A549 (cell line): ENCODE results near the gene CCDC127. TPM values are rescaled to one million over a fixed set of nuclear protein-coding genes. Genes with fewer than 3 reads are reported as not detected.

Source experiments
- ATAC-seq, 2 experiments: fragments of 200-7000 bp in 1 of 2; fragments of >200 bp in 1 of 2; cut with Nextera tagmentation in 1 of 2; cut with Tn5 transposase in 1 of 2; 3 replicates each; pipeline versions ENCODE4 v1.8.0 to v1.9.1; 2018 to 2020; ENCODE audit warnings: mild to moderate bottlenecking in 1 of 2, moderate library complexity in 1 of 2
- CTCF ChIA-PET: fragments of 300-600 bp; sonication (Branson Sonifier 250); formaldehyde crosslinking; extraction: SDS; loops from one replicate; lab custom pipeline; 2021; ENCODE audit warnings: antibody characterized with exemption, inconsistent platforms; lab: Yijun Ruan, JAX
- POLR2A ChIA-PET: fragments of 350-600 bp; formaldehyde crosslinking; extraction: SDS; loops from one replicate; lab custom pipeline; 2021; ENCODE audit warnings: antibody characterized with exemption, inconsistent platforms; lab: Yijun Ruan, JAX
- DNase-seq, 2 experiments: peaks; one replicate each; pipeline versions ENCODE4 v3.0.0 to v3.0.0-alpha.2; 2011 to 2016; ENCODE audit warnings: low read depth in 1 of 2, low spot score in 1 of 2
- FAIRE-seq: peaks from 2 replicates; lab custom pipeline; 2011; peaks lifted over from hg19 to GRCh38; lab: Jason Lieb, UNC
- H3K27ac ChIP-seq, 2 experiments: fragments of >200 bp; sonication (Bioruptor Twin); formaldehyde crosslinking; 3 replicates each; pipeline ENCODE4 v1.5.1; 2016 to 2017
- H3K4me1 ChIP-seq: fragments of >200 bp; sonication (Bioruptor Twin); formaldehyde crosslinking; 3 replicates; pipeline ENCODE4 v1.6.1; 2016
- H3K4me2 ChIP-seq: fragments of >200 bp; sonication (Bioruptor Twin); formaldehyde crosslinking; 3 replicates; pipeline ENCODE4 v1.6.1; 2016
- H3K4me3 ChIP-seq: fragments of >200 bp; sonication (Bioruptor Twin); formaldehyde crosslinking; 3 replicates; pipeline ENCODE4 v1.5.1; 2016
- H3K9me3 ChIP-seq: fragments of >200 bp; sonication (Bioruptor Twin); formaldehyde crosslinking; 3 replicates; pipeline ENCODE4 v1.6.1; 2016
- BHLHE40 ChIP-seq: IDR thresholded peaks from 2 replicates; pipeline ENCODE4 v1.6.1; 2012; ENCODE audit warnings: low read depth, low read length, inconsistent platforms
- CBX8 ChIP-seq: fragments of 200-600 bp; sonication (generic); IDR thresholded peaks from 2 replicates; pipeline ENCODE4 v1.6.1; 2016
- CEBPB ChIP-seq, 2 experiments: fragments of >200 bp in 1 of 2; sonication (Bioruptor Twin) in 1 of 2; formaldehyde crosslinking in 1 of 2; IDR thresholded peaks; 2 replicates each; pipeline ENCODE4 v1.6.1; 2012 to 2016
- CHD4 ChIP-seq: fragments of 200-600 bp; sonication (generic); IDR thresholded peaks from 2 replicates; pipeline ENCODE4 v1.6.1; 2016; ENCODE audit warnings: antibody characterized with exemption, mild to moderate bottlenecking, borderline replicate concordance
- EHF ChIP-seq: fragments of 250-450 bp; sonication (Bioruptor Pico); IDR thresholded peaks from 2 replicates; pipeline ENCODE4 v1.5.0; 2020; ENCODE audit warnings: mild to moderate bottlenecking
- EHMT2 ChIP-seq: fragments of 200-600 bp; sonication (generic); IDR thresholded peaks from 2 replicates; pipeline ENCODE4 v1.6.1; 2016; ENCODE audit warnings: antibody characterized with exemption, low read depth, mild to moderate bottlenecking, moderate library complexity
- ELK1 ChIP-seq: fragments of 150-350 bp; IDR thresholded peaks from 2 replicates; pipeline ENCODE4 v1.6.1; 2014; ENCODE audit warnings: low read depth, mild to moderate bottlenecking, low read length
- ESRRA ChIP-seq: fragments of 150-350 bp; IDR thresholded peaks from 2 replicates; pipeline ENCODE4 v1.6.1; 2014; ENCODE audit warnings: mild to moderate bottlenecking, low read length, borderline replicate concordance
- FOSB ChIP-seq: fragments of 250-450 bp; sonication (Bioruptor Pico); IDR thresholded peaks from 2 replicates; pipeline ENCODE4 v1.5.0; 2020; ENCODE audit warnings: mild to moderate bottlenecking, moderate library complexity
- FOXS1 ChIP-seq: fragments of 250-450 bp; sonication (Bioruptor Pico); IDR thresholded peaks from 2 replicates; pipeline ENCODE4 v1.5.0; 2020; ENCODE audit warnings: mild to moderate bottlenecking, moderate library complexity
- GATA3 ChIP-seq: IDR thresholded peaks from 2 replicates; pipeline ENCODE4 v1.6.1; 2012; ENCODE audit warnings: borderline replicate concordance
- HEYL ChIP-seq: fragments of 250-450 bp; sonication (Bioruptor Pico); IDR thresholded peaks from 2 replicates; pipeline ENCODE4 v1.8.0; 2021; ENCODE audit warnings: mild to moderate bottlenecking, moderate library complexity
- HMGXB4 ChIP-seq: fragments of 250-450 bp; sonication (Bioruptor Pico); IDR thresholded peaks from 2 replicates; pipeline ENCODE4 v1.5.0; 2021; ENCODE audit warnings: mild to moderate bottlenecking, moderate library complexity, borderline replicate concordance
- HOXB13 ChIP-seq: fragments of 250-450 bp; sonication (Bioruptor Pico); IDR thresholded peaks from 2 replicates; pipeline ENCODE4 v1.5.0; 2020; ENCODE audit warnings: low read depth, mild to moderate bottlenecking, moderate library complexity
- HOXB5 ChIP-seq: fragments of 250-450 bp; sonication (Bioruptor Pico); IDR thresholded peaks from 2 replicates; pipeline ENCODE4 v1.5.0; 2020; ENCODE audit warnings: mild to moderate bottlenecking, moderate library complexity
- JUN ChIP-seq, 2 experiments: fragments of >200 bp; sonication (Bioruptor Twin); formaldehyde crosslinking; IDR thresholded peaks; 2 replicates in 1 of 2; 3 replicates in 1 of 2; pipeline ENCODE4 v1.6.1; 2016 to 2017
- KDM5A ChIP-seq: fragments of 200-600 bp; sonication (generic); IDR thresholded peaks from 2 replicates; pipeline ENCODE4 v1.6.1; 2016; ENCODE audit warnings: antibody characterized with exemption, mild to moderate bottlenecking
- MAFK ChIP-seq: fragments of 450-650 bp; IDR thresholded peaks from 2 replicates; pipeline ENCODE4 v1.6.1; 2014; ENCODE audit not compliant: partially characterized antibody
- MYC ChIP-seq: IDR thresholded peaks from 2 replicates; pipeline ENCODE4 v1.6.1; 2012; ENCODE audit warnings: mild to moderate bottlenecking, inconsistent platforms, low read length, improper control_type of control experiment, borderline replicate concordance
- NFE2L2 ChIP-seq: fragments of 150-350 bp; conservative IDR thresholded peaks from 2 replicates; pipeline ENCODE4 v1.6.1; 2014; ENCODE audit warnings: low read length
- NPAS2 ChIP-seq: fragments of 250-450 bp; sonication (Bioruptor Pico); IDR thresholded peaks from 2 replicates; pipeline ENCODE4 v1.8.0; 2022; ENCODE audit warnings: mild to moderate bottlenecking, moderate library complexity, borderline replicate concordance
- RAD21 ChIP-seq, 2 experiments: fragments of >200 bp in 1 of 2; sonication (Bioruptor Twin) in 1 of 2; formaldehyde crosslinking in 1 of 2; IDR thresholded peaks in 1 of 2; conservative IDR thresholded peaks in 1 of 2; 2 replicates in 1 of 2; 3 replicates in 1 of 2; pipeline ENCODE4 v1.6.1; 2012 to 2018; ENCODE audit warnings: inconsistent platforms in 1 of 2
- RARB ChIP-seq: fragments of 250-450 bp; sonication (Bioruptor Pico); IDR thresholded peaks from 2 replicates; pipeline ENCODE4 v1.8.0; 2021; ENCODE audit warnings: mild to moderate bottlenecking, moderate library complexity
- RCOR1 ChIP-seq: fragments of 150-350 bp; IDR thresholded peaks from 2 replicates; pipeline ENCODE4 v1.6.1; 2014; ENCODE audit warnings: antibody characterized with exemption, low read length, low read depth
- RFX5 ChIP-seq: fragments of 450-650 bp; IDR thresholded peaks from 2 replicates; pipeline ENCODE4 v1.7.1; 2014; ENCODE audit warnings: antibody characterized with exemption, mild to moderate bottlenecking, moderate library complexity
- RNF2 ChIP-seq: fragments of 200-600 bp; sonication (generic); IDR thresholded peaks from 2 replicates; pipeline ENCODE4 v1.6.1; 2016; ENCODE audit warnings: low read depth, mild to moderate bottlenecking, antibody characterized with exemption, moderate library complexity, borderline replicate concordance
- TFCP2L1 ChIP-seq: fragments of 250-450 bp; sonication (Bioruptor Pico); IDR thresholded peaks from 2 replicates; pipeline ENCODE4 v1.5.0; 2021; ENCODE audit warnings: mild to moderate bottlenecking
- TP53 ChIP-seq: fragments of 250-450 bp; sonication (Bioruptor Pico); IDR thresholded peaks from 2 replicates; pipeline ENCODE4 v1.5.0; 2021; ENCODE audit warnings: mild to moderate bottlenecking, moderate library complexity
- ZC3H11A ChIP-seq: fragments of 450-650 bp; IDR thresholded peaks from 2 replicates; pipeline ENCODE4 v1.6.1; 2014; ENCODE audit warnings: antibody characterized with exemption, mild to moderate bottlenecking
- ZNF302 ChIP-seq: fragments of 250-450 bp; sonication (Bioruptor Pico); IDR thresholded peaks from 2 replicates; pipeline ENCODE4 v1.9.0; 2021; ENCODE audit warnings: inconsistent platforms, mild to moderate bottlenecking, moderate library complexity
- ZSCAN20 ChIP-seq: fragments of 250-450 bp; sonication (Bioruptor Pico); IDR thresholded peaks from 2 replicates; pipeline ENCODE4 v1.8.0; 2022; ENCODE audit warnings: mild to moderate bottlenecking, moderate library complexity
- WGBS: methylation state at CpG from one replicate; pipeline ENCODE4 v1.1.6; 2017; ENCODE audit errors: missing lambda C conversion rate; 5-methylcytosine and 5-hydroxymethylcytosine counted together
- polyA plus RNA-seq, 4 experiments: library from polyadenylated mRNA; depleted of rRNA in 3 of 4; stranded (reverse); fragments of >200 nt; fragmentation: RNase III in 1 of 4; extraction: RNeasy Plus Mini Kit Qiagen cat#74134 plus additional on column Dnase treatment in 1 of 4; gene quantifications; 2 replicates in 3 of 4; 3 replicates in 1 of 4; pipeline ENCODE4 v1.2.3, GENCODE V29; 2011 to 2017
- TF ChIP-seq, protein P1 (sequence below): fragments of 450-650 bp; IDR thresholded peaks from 2 replicates; pipeline ENCODE4 v1.6.1; 2014; ENCODE audit warnings: antibody characterized with exemption

CCDC127 gene
- polyA plus RNA-seq, 2 of the 4 experiments (the other 2 are of a cell fraction) = 5.1 to 6.2 TPM

DNA sequence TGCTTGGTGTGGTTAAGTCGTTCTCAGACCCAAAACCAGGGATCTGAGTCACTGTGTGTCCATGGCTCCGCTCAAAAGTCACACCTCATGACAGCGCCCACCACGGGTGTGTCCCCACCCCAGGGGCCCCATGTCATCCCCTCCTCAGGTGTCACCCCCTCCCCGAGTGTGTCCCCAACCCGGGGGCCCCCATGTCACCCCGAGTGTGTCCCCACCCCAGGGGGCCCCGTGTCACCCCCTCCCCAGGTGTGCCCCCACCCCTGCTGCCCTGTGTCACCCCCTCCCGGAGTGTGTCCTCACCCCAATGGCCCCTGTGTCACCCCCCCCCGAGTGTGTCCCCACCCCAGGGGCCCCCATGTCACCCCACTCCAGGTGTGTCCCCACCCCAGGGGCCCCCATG, 21.6 kb downstream of the CCDC127 start:
- Histone ChIP-seq H3K4me2 (no peak overlapping the region), H3K4me3 (no peak overlapping the region), H3K9me3 (no peaks in the 10 kb centered on the region), H3K27ac (no peak overlapping the region), H3K4me1 (no peaks in the 10 kb centered on the region)
- TF ChIP-seq ZNF302 (CRISPR knock-in tag) = no peak
- no peak for TF ChIP-seq CEBPB (IDR thresholded peaks at IDR 0.05)
- TF ChIP-seq FOXS1 = no peak
- no peak for TF ChIP-seq TFCP2L1 (CRISPR knock-in tag)
- TF ChIP-seq NFE2L2 = no peak
- TF ChIP-seq CHD4 = no peak
- no peak for TF ChIP-seq JUN (IDR thresholded peaks at IDR 0.05)
- no peak for TF ChIP-seq RNF2
- no peak for TF ChIP-seq HEYL (CRISPR knock-in tag)
- TF ChIP-seq GATA3 = no peak
- TF ChIP-seq EHMT2 = no peak
- TF ChIP-seq NPAS2 (CRISPR knock-in tag) = no peak
- no peak for TF ChIP-seq ZSCAN20 (CRISPR knock-in tag)
- TF ChIP-seq RAD21 (conservative IDR thresholded peaks at IDR 0.05 in 1 of 2, IDR thresholded peaks at IDR 0.05 in 1 of 2) = no peak
- no peak for TF ChIP-seq HOXB13 (CRISPR knock-in tag)
- TF ChIP-seq ELK1 = no peak
- no peak for TF ChIP-seq FOSB (CRISPR knock-in tag)
- TF ChIP-seq RFX5 = no peak
- 87% methylated on average over 4 of the region's 10 CpGs for WGBS
- CTCF ChIA-PET = no interaction called here
- FAIRE-seq (no peak), DNase-seq (no peak), ATAC-seq (no peak)
- POLR2A ChIA-PET = no interaction called here

DNA sequence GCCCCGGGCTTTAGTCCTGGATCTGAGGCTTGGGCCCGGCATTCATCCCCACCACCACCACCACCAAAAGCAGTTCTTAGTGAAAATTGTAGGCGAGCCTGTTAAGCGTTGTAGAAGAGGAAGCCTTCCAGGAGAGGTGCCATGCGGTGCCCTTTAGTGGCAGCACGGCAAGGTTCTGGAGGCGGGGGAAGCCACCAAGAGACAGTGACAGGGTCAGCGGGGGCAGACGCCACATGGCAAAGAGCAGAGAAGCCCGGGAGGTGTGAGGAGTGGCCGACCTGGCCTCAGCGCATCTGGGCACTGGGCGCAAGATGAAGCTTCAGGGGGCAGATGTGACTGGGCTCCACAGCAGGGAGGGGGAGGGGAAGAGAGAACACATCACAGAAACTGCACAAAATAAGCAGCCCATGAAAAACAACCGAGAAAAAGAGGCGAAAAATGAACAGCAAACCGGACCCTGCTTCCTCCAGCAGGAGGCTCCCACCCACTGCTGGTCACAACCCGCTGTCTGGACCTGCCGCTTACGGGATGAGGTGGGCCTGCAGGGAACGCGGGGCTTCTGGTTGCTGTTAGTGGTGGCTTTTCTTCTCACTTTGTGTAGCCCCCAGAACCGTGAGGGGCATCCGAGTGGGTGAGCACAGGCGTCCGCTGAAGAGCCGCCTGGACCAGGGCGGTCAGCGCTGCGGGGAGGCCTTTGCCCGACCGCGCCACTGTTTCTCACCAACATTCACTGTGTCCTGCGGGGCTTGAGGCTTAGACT, 22.4 kb downstream of the CCDC127 start:
- Histone ChIP-seq H3K4me2 (no peak overlapping the region), H3K4me1 (no peaks in the 10 kb centered on the region), H3K27ac (no peak overlapping the region), H3K4me3 (no peak overlapping the region), H3K9me3 (no peaks in the 10 kb centered on the region)
- peak in 1 of 2 experiments; percentile 18; a peak in 1 of 6 replicates for ATAC-seq
- POLR2A ChIA-PET = no interaction called here
- TF ChIP-seq BHLHE40 (no peak), FOSB (CRISPR knock-in tag) (no peak), HEYL (CRISPR knock-in tag) (no peak), HOXB5 (CRISPR knock-in tag) (no peak), HMGXB4 (CRISPR knock-in tag) (no peak), ESRRA (no peak), TP53 (CRISPR knock-in tag) (no peak), ZC3H11A (no peak), MYC (no peak), MAFK (no peak), RARB (CRISPR knock-in tag) (no peak), KDM5A (no peak), CBX8 (no peak), RNF2 (no peak), EHF (CRISPR knock-in tag) (no peak), RCOR1 (no peak), ELK1 (no peak)
- TF ChIP-seq, protein P1, sequence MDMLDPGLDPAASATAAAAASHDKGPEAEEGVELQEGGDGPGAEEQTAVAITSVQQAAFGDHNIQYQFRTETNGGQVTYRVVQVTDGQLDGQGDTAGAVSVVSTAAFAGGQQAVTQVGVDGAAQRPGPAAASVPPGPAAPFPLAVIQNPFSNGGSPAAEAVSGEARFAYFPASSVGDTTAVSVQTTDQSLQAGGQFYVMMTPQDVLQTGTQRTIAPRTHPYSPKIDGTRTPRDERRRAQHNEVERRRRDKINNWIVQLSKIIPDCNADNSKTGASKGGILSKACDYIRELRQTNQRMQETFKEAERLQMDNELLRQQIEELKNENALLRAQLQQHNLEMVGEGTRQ = no peak
- CTCF ChIA-PET = no interaction called here
- no peak for FAIRE-seq
- no peak for DNase-seq
- WGBS = 81% methylated on average over 33 of the region's 33 CpGs
